Measurements from ENCODE around the gene DPP4. TPM values are rescaled to one million over a fixed set of nuclear protein-coding genes. Genes with fewer than 3 reads are reported as not detected.

Gene DPP4
- total and polyA plus RNA-seq, 2 of the 13 experiments (the other 11 are each of a cell fraction or from before 2014, with no cell fraction given) = 39.4 to 109 TPM

GRCh38 chr2:162116352-162116751 lies 42.3 kb upstream of the DPP4 start (continued):
- TF ChIP-seq ZGPAT (CRISPR knock-in tag; IDR thresholded peaks at IDR 0.05) = no peak
- no peak for TF ChIP-seq MAF1 (CRISPR knock-in tag; IDR thresholded peaks at IDR 0.05; ENCODE audit: borderline replicate concordance)
- TF ChIP-seq ZNF263 (CRISPR knock-in tag; IDR thresholded peaks at IDR 0.05) = no peak
- TF ChIP-seq, protein P1, sequence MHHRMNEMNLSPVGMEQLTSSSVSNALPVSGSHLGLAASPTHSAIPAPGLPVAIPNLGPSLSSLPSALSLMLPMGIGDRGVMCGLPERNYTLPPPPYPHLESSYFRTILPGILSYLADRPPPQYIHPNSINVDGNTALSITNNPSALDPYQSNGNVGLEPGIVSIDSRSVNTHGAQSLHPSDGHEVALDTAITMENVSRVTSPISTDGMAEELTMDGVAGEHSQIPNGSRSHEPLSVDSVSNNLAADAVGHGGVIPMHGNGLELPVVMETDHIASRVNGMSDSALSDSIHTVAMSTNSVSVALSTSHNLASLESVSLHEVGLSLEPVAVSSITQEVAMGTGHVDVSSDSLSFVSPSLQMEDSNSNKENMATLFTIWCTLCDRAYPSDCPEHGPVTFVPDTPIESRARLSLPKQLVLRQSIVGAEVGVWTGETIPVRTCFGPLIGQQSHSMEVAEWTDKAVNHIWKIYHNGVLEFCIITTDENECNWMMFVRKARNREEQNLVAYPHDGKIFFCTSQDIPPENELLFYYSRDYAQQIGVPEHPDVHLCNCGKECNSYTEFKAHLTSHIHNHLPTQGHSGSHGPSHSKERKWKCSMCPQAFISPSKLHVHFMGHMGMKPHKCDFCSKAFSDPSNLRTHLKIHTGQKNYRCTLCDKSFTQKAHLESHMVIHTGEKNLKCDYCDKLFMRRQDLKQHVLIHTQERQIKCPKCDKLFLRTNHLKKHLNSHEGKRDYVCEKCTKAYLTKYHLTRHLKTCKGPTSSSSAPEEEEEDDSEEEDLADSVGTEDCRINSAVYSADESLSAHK (CRISPR knock-in tag; IDR thresholded peaks at IDR 0.05; ENCODE audit: borderline replicate concordance) = no peak
- no peak for TF ChIP-seq ZNF34 (CRISPR knock-in tag; IDR thresholded peaks at IDR 0.05; ENCODE audit: borderline replicate concordance)
- no peak for TF ChIP-seq HOXA3 (CRISPR knock-in tag; IDR thresholded peaks at IDR 0.05)
- TF ChIP-seq ZNF644 (CRISPR knock-in tag; IDR thresholded peaks at IDR 0.05; ENCODE audit: low read depth) = peak; percentile 99
- TF ChIP-seq CC2D1A (CRISPR knock-in tag; IDR thresholded peaks at IDR 0.05) = no peak
- no peak for TF ChIP-seq ZNF276 (CRISPR knock-in tag; IDR thresholded peaks at IDR 0.05; ENCODE audit: low read depth)
